GM18909 (cell line): ENCODE measurements around the gene NDUFV3.
"Not testable (repeated sequence)": the region's sequence is repeated elsewhere in the genome, so short reads cannot be mapped to it uniquely, and the experiment has no call there.

Experiments used
- ATAC-seq: cut with Tn5 transposase; IDR thresholded peaks from one replicate; pipeline ENCODE4 v1.9.1; 2021; ENCODE audit warnings: mild to moderate bottlenecking; ENCODE audit not compliant: unreplicated experiment, poor library complexity

Gene NDUFV3

DNA sequence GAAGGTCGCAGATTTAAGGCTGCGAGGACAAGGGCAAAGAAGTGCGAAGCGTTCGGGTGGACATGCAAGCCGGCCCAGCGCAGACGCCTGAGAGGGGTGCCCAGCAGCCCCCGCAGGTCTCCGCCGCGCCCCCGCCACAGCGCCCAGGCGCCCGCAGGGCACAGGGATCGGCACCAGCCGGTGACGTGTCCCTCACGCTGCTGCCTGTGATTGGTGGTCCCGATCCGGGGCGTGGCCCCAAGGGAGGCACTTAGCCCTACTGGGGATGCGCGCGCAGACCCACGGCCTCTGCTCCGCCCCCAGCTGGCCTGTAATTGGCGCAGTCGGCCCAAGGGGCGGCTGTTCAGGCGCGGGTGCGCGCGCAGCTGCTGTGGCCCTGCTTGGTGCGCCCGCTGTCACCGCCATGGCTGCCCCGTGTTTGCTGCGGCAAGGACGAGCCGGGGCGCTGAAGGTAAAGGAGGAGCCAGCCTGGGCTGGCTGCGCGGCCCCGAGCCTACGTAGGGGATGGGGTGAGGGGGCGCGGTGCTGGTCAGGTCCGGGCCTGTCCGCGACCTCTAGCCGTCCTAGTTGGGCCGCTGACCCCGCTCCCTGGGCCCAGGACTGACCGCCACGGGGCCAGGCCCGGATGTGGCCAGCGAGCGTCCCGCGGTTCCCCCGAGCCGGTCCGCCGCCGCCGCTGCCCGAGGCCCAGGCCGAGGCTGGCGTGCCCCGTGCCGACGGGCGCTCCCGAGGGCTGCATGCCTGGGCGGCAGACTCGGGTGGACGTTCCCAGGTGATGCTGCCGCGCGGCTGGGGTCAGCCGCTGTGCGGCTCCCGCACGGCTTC lies at the start of gene NDUFV3:
TSS of gene NDUFV3 (plus strand) at position 379 of the 825 bp plus-strand sequence. CDS start at position 404, 25 bp downstream.
- peak; percentile 90 for ATAC-seq

DNA sequence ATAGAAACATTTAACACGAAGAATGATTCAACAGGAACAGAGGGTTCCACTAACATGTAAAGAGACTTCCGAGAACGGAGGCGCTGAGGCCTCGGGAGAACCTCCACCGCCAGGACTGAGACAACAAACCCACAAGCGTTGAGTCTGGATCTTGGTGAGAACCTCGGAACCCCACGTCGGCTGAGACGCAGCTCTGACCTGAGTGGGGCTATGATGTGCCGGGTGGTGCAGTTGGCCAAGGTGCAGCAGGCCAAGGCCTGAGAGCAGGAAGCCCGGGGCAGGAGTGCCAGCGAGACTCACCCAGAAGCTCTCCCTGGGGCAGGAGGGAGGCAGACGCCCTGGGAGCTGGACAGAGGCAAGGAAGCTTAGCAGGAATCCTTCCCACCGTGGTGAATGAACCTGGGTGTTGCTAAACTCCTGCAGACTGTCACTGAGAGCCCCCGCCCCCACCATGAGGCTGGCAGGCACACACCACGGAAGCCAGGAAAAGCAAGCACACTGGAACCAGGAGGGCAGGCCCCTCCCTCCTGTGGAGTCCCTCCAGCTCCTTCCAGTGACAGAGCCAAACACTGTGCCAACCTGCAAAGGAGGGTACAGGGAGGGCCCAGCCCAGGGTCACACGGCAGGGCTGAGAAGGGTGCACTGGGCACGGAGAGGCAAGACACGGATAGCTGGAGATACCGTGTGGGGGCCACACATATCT lies 48.5 kb upstream of the NDUFV3 start:
- ATAC-seq = no peak

DNA sequence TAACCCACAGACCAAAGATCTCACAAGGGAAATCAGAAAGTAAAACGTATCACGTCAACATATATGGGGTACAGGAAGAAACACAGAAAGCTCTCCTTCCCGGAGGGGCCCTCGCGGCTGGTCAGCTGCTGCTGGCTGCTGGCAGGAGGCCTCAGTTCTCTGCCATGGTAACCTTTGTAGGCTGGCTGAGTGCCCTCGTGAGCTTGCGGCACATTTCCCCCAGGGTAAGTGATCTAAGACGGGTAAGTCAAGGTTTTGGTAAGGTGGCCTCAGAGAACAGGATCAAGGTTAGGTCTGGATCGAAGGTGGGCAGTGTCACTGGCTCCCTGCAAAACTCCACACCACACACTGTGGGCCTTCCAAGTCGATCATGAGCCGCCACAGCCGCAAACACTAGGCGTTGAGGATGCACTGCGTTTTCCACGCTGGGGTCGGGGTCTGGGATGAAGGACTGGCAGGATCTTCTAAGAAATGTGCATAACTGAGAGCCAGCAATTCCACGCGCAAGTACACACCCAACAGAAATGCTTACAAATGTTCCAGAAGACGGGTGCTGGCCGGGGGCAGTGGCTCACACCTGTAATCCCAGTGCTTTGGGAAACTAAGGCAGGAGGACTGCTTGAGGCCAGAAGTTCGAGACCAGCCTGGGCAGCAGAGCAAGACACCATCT lies 47.7 kb upstream of the NDUFV3 start:
- ATAC-seq = no peak

DNA sequence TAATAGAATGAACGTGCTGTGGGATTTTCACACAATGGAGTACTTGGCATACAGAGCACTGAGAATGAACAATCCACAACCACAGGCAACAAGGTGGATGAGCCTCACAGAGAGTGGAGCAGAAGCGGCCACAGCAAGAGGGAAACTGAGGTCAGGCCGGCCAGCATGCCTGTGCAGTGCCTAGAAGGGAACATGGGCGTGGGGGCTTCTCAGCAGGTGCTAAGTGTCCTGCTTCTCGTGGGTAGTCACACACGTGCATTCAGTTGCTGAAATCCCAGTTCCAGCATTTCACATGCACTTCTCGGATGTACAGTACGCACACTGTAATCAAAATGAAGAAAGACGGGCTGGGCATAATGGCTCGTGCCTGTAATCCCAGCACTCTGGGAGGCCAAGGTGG lies 46.9 kb upstream of the NDUFV3 start:
- ATAC-seq = no peak

DNA sequence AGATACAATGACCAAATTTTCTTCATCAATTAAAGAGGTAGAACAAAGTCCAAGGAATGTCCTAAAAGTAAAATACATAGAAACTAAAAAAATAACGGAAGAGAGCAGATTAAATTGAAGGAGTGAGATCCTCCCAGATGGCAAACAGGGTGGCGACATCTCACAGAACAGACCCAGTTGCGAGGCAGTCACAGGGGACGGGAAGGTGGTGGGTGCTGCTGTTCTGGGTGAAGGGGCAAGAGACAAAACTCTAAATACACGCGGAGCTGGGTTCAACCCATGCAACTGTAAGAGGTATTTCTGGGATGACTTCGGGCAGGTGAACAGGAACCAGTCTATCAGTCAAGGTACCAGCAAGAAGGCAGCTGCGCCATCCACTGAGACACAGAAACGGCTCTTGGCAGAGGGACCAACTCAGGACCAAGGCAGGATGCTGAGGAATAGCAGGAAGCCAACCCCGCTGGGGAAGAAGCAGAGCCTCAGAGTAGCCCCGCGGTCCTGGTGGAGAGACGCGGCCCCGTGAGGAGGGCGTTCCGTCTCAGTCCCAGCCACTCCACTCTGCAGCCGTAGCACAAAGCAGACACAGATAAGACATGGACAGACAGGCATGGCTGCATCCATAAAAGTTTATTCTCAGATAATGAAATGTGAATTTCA lies 45.9 kb upstream of the NDUFV3 start:
- no peak for ATAC-seq

DNA sequence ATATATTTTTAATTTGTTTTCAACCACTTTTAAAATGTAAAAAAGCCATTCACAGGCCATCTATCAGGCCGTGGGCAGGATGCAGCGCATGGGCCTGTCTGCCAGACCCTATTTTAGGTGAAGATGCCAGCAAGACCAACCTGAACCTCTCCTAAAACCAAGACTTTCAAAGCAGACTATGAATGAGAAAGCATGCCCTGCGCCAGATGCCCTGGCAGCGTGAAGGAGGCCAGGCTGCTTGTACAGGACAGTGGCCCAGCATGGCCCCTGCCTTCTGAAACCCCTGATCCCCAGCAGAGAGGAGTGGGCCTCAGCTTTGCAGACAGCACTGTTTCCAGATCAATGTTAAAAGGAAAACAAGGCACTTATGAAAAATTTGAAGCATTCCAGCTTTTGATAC lies 45.4 kb upstream of the NDUFV3 start:
- ATAC-seq = no peak

DNA sequence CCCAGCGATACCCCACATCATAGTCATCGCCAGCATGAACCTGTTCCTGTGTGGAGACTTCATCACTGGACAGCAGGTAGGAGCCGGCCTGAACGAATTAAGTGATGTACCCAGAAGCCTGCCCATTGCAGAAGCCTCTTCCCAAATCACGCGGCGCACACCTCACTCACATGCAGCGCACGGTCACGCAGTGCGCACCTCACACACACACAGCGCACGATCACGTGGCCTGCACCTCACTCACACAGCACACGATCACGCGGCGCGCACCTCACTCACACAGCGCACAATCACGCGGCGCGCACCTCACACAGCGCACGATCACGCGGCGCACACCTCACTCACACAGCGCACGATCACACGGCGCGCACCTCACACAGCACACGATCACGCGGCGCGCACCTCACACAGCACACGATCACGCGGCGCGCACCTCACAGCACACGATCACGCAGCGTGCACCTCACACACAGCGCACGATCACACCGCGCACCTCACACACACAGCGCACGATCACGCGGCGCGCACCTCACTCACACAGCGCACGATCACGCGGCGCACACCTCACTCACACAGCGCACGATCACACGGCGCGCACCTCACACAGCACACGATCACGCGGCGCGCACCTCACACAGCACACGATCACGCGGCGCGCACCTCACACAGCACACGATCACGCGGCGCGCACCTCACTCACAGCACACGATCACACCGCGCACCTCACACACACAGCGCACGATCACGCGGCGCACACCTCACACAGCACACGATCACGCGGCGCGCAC lies 44.8 kb upstream of the NDUFV3 start:
- not testable (repeated sequence) for ATAC-seq

DNA sequence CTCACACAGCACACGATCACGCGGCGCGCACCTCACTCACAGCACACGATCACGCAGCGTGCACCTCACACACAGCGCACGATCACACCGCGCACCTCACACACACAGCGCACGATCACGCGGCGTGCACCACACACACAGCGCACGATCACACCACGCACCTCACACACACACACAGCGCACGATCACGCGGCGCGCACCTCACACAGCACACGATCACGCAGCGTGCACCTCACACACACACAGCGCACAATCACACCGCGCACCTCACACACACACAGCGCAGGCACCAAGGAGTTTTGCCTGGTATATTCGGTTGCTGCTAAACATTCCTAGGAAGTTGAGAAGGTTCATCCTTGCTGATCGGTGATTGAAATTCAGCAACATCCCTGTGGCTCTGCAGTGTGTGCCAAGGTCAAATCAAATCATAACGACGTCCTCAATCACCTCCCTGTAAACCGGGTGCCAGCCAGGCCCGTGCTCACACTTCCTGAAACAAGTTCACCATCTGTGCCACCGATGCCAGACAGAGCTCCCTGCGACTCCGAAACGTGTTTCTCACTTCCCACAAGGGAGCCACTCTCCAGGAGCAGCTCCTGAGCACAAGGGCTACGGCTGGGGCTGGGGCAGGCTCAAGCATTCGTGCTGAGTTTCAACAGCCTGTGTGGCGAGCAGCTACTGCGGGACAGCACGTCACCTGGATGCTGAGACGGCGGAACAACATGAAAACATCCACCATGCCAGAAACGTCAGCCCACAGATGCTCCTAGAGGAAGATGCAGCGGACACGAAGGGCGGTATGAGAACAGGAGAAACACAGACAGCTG lies 44.0 kb upstream of the NDUFV3 start:
- no peak for ATAC-seq

DNA sequence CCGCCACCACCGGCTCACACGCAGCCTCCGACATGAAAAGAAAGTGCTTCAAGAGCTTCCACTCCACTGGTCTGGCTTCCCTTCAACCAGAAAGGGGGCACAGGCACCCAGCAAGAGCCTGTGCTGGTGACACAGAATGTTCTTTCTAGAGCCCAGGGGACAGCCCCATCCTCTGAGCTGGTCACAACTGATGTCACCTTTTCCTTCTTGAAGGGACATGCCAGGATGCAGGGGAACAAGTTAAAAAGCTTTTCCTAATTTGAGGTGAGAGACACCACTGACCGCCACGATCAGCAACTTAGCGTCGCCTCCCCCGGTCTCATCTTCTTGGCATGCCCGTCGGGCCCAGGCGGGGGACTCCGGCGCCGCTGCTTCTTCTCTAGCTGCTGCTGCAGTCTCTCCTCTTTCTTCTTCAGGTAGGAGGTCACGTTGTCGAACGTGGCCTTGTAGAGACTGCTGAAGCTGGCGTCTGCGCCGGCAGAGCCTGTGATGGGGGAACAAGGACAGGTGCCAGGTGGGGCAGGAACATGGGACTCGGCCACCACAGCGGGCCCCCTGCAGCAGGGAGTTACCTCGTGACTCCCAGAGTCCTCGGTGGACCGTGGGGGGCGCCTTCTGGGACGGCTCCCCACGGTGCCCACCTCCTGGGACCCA lies 43.2 kb upstream of the NDUFV3 start:
- no peak for ATAC-seq

DNA sequence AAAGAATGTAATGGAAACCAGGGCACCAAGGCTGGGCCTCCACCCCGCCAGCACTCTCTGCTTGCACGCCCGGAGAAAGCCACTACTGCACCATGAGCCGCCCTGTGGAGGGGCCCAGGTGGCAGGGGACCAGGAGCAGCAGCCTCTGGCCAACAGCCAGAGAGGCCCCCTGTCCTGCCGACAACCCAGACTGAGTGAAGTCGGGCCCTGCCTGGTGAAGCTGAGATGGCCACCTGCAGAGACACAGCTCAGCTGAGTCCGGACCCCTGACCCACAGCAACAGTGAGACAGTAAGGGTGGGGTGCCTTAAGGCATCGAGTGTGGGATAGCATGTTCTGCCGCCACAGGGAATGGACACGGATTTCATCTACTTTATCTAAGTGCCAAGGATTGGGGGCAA lies 42.6 kb upstream of the NDUFV3 start:
- no peak for ATAC-seq

DNA sequence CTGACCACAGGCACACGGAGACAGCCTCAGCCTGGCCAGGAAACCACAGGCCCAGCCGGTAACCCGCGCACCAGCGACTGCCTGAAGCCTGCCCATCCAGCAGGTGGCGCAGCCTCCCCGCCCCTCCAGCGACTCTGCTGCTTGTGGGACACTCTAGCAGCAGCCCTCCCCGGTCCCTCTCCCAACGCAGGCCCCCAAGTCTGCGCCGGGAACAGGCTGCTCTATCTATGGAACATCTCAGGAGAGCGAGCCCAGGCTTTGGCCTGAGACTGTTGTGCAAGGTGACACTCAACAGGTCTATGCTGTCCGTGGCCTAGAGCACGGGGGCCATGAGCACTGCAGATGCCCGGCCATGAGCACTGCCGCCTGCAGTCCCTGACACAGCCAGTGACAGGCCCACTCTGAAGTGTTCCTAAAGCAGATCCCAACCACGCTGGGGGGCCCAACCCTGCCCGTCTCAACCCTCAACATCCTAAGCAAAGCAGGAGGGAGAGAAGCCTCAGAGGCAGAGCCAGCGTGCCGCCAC lies 42.2 kb upstream of the NDUFV3 start:
- no peak for ATAC-seq

DNA sequence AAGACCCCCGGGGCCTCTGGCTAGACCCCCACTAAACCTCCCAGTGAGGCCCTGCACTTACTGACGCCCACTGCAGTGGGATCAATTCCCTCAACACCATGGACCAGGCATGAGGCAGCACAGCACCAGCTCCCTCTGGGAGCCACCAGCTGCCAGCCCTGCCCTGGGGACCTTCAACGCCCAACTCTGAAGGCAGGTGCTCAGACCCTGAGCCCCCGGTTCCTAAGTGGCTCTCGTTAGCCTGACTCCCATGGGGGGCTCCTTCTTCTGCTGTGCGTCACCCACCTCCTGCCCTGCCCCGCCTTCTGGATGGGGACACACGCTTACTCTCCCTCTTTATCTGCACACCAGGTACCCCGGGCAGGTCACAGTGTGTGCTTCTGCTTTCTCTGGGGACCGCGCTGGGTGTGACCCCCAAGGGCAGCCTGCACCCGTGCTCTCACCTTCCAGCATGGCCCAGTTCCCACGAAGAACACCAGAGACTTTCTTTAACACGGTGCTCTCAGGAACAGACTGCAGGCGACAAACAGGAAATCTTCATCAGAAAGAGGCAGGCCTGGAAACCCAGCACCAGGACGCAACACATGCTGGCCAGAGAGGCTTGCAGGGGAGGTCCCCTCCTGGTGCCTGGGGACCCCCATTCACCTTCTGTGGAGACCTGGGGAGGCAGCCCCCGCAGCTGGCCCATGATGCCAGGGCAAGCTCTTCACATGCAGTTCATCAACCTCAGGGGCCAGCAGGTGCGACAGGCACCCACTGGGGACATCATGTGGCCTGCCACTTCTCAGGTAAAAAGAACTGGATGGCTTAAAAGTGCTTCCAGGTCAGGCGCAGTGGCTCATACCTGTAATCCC lies 41.1 kb upstream of the NDUFV3 start:
- no peak for ATAC-seq

DNA sequence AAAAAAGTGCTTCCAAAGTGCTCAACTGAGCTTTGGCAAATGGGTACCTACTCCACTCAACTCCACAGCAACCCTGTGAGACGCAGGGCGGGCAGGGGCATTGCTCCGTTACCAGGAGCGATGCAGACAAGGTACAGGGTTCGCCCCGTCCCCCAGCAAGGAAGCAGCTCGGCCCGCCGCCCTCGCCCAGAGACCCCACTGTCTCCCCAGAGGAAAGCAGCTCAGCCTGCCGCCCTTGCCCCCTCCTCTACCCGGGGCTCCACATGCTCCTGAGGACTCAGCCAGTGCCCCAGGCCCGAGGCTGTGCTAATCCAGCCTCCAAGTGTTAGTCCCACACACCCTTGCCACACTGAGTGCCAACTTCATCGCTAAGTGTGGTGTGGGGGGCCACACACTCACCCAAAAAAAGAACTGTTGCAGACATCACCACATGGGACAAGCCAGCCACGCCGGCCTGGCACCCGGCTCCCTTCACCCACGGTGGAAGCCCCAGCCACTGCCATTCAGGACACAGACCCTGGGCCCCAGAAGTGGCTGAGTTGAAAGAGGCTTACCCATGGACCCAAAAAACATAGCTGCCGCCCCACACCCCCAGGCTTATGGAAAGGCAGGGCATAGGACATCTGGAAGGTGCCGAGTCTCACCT lies 40.1 kb upstream of the NDUFV3 start:
- no peak for ATAC-seq

DNA sequence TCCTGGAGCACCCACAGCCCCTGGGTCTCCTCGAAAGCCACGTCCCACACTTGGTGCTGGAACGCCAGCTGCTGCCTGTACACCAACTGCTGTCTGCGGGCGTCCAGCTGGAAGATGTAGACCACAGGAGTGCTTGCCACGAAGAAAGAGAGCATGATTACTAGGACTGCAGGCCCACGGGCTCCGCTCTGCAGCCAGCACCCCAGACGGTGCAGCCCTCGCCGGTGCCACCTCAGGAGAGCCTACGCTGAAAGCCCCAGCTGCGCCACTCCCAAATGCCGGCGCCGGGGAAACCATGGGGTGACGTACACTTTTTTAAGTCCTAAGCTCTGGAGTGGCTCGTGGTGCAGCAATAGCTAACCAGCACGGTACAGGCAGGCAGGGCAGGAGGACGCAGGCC lies 39.5 kb upstream of the NDUFV3 start:
- no peak for ATAC-seq

DNA sequence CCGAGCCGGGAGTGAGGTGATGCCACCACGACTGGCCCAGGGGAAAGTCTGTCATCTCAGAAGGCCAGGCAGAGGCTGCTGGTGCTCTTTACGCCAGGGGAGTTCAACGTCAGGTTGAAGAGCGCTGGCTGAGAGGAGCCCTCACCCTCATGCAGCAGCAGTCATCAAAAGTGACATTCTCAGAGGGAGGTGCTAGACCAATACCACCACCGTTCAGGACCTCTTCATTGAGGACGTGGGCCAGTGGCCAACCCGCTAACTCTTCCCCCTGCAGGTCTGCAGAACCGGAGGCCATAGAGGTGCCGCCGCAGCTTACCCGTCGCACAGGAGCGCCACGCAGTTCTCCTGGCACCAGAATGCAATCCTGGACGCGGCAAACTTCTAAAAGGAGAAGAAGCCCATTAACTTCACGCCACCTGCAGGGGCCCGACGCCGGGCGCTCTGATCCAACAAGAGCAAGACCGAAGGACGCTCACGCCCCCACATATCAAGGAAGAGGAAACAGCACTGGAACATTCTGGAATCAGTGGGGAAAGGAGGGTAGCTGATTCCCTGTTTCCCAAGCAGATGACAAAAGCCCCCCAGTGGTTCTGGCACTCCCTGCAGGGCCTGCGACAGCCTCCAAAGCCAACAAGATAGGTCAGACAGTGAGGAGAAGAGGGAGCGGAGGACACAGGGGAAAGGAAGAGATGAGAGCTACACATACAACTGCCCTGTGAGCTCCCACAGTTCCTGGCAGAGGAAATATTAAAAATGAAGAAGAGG lies 38.7 kb upstream of the NDUFV3 start:
- no peak for ATAC-seq
